Eye (tissue), 1 donor: ENCODE measurements around the gene GMPPB.

Experiments
- DNase-seq: peaks from one replicate; pipeline ENCODE4 v3.0.0-alpha.2; 2015

GMPPB gene

GRCh38 chr3:49727924-49728361, 4.2 kb upstream of the GMPPB start:
- no peak for DNase-seq

GRCh38 chr3:49727154-49727923, 3.6 kb upstream of the GMPPB start:
- no peak for DNase-seq

GRCh38 chr3:49725906-49726681, 2.3 kb upstream of the GMPPB start:
- DNase-seq: no peak

GRCh38 chr3:49724586-49724985, 835 bp upstream of the GMPPB start:
- no peak for DNase-seq

- DNase-seq: peak; percentile 73
These were observed 489 bp downstream of the GMPPB start for GRCh38 chr3:49723296-49723627.

GRCh38 chr3:49722896-49723295, 855 bp downstream of the GMPPB start:
- no peak for DNase-seq

GRCh38 chr3:49721896-49722781, 1.6 kb downstream of the GMPPB start:
- no peak for DNase-seq

- DNase-seq: no peak
These were observed 2.2 kb downstream of the GMPPB start for GRCh38 chr3:49721596-49721895.

- DNase-seq: no peak
These were observed 2.7 kb downstream of the GMPPB start for GRCh38 chr3:49720855-49721595.

- peak; percentile 98 for DNase-seq
These were observed 4.4 kb downstream of the GMPPB start, which contains the start of gene AMIGO3 for GRCh38 chr3:49719214-49719884. TSS of gene AMIGO3 (minus strand) at chr3:49719684. CDS start at chr3:49719465, 219 bp downstream.

- DNase-seq: no peak
These were observed 4.9 kb downstream of the GMPPB start for GRCh38 chr3:49718858-49719213.

- peak; percentile 29 for DNase-seq
These were observed 5.5 kb downstream of the GMPPB start for GRCh38 chr3:49717959-49718857.

- no peak for DNase-seq
These were observed 6.4 kb downstream of the GMPPB start for GRCh38 chr3:49717211-49717958.

GRCh38 chr3:49716691-49717210, 7.0 kb downstream of the GMPPB start:
- DNase-seq: no peak

GRCh38 chr3:49716169-49716568, 7.6 kb downstream of the GMPPB start:
- DNase-seq: no peak

- no peak for DNase-seq
These were observed 8.1 kb downstream of the GMPPB start for GRCh38 chr3:49715611-49716121.

GRCh38 chr3:49714728-49715550, 8.8 kb downstream of the GMPPB start:
- no peak for DNase-seq

GRCh38 chr3:49713336-49714105, 10.2 kb downstream of the GMPPB start:
- no peak for DNase-seq
